HTR-8/SVneo (cell line): Measurements from ENCODE around the gene XIRP2.

Source experiments
- DNase-seq: peaks from one replicate; pipeline ENCODE4 v3.0.0; 2011; ENCODE audit warnings: low spot score, mixed read lengths; ENCODE audit not compliant: insufficient read length
- FAIRE-seq: peaks from 2 replicates; lab custom pipeline; 2011; peaks lifted over from hg19 to GRCh38; lab: Jason Lieb, UNC

XIRP2 gene

DNA sequence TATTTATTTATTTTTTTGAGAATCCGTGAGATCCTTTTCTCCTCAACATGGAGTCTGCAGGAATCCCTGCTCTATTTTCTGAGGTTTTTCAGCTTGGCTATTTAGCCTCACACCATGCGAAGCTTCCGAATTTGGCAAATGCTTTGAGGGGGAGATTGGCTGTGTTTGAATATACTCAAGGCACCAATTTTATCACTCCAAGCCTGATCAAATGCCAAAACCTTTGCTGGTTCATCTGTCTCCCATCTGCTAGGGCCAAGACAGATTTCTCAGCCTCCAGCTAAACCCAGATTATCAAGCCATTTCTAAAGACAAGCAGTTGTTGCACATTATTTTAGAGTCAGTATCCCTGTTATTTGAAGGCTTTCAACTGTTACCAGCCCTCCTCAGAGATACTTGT is 295.7 kb downstream of the XIRP2 start:
- FAIRE-seq (no peak), DNase-seq (no peak)

DNA sequence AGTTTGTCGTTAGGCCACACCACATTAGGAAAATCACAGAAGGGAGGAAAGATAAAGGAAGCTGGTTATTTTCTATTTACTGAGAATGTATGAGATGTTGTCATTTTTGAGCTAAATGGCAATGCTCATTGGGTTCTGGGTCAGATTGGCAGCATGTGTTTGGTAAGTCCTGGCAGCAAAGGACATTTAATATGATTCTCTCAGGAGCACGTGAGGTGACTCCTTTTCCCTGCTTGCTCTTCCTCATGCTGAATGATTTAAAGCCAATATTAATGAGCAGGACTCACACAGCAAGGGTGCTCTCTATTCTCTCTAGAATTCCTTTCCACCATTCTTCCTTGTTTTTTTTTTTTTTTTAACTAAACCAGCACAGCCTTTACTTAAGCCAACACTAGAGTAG is 298.2 kb downstream of the XIRP2 start:
- DNase-seq (no peak), FAIRE-seq (no peak)

DNA sequence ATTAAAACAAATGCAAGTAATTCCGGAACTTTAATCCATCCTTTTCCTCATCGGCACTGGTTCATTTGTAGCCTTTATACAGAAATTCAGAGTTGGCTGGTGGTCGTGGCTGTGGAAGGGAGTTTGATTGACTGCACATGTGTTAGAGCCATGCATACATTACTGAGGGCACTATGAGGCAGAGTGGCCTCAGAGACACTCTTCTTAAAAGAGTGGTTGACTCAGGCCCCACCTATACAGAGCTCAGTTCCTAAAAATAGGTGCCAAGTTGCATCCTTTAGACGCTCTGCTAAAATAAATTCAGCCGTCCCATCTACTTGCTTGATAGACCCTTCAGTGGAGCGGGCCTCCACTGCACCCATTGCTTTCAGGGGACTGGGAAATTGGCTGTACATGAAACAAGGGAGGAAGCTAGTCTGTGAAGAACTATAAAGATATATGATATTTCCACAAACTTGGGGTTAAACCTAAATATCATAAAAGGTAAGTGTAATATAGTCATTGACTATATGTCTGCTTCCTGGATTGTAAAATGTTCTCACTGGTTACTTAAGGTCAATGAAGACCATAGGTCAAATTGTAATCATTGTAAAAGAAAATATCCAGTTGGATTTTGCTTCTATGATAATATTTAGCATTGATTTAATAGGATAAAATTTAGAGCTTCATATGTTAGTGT is 298.9 kb downstream of the XIRP2 start:
- DNase-seq (no peak), FAIRE-seq (no peak)

DNA sequence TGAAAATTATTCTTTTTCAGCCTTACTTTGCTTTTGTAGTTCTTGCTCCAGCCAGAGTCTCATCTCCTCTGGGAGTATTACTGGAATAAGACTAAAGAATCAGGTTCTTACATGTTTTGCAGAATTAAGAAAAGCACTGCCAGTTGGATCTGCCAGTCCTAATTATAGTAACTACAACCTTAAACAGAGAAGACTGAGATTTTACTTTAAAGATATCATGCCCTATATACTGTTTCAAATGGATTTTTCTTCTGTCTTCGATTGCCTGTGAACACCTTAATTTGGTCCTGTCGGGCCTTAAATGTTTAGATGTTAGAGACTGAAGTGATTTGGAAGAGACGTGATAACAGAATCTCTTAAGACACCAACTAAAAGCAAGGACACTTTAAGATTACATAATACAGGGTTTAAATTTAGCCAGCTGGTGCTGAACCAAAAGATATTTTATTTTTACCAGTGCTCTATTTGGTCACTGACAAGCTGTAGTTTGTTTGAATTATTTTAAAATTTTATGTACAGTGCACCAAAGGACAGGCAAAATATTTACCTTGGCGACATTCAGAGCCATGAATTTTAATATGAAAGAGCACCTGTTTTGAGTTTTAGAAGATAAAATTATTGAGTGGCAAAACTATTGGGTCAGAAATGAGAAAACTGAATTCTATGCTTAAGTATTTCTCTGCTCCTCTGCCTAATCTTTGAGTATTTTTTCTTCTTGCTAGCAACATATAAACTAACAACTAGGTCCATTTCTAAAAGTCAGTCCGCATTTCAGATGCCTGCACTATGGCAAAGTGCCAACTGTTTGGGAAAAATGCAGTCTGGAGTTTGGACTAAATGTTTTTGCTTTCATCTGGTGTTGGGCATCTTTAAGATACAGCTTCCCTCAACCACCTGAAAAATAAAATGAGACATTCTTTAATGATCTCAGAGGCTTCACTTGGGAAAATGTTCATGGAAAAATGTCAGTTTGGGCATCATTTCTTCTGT is 300.0 kb downstream of the XIRP2 start:
- FAIRE-seq (no peak), DNase-seq (no peak)

DNA sequence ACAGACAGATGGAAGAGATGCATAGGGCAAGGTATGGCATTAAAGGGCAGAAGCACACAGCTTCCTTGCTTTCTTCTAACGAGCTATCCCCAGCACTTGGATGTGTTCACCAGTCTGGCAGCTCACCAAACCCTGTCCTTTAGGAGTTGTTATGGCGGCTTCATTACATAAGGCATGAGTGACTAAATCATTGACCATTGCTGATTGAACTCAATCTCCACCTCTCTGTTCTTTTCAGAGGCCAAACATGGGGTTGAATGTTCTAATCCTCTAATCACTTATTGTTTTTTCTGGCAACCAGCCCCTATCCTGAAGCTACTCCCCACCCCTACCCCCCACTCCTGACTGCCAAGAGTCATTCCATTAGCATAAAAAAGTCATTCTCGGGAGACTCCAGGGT is 301.8 kb downstream of the XIRP2 start:
- DNase-seq (no peak), FAIRE-seq (no peak)

DNA sequence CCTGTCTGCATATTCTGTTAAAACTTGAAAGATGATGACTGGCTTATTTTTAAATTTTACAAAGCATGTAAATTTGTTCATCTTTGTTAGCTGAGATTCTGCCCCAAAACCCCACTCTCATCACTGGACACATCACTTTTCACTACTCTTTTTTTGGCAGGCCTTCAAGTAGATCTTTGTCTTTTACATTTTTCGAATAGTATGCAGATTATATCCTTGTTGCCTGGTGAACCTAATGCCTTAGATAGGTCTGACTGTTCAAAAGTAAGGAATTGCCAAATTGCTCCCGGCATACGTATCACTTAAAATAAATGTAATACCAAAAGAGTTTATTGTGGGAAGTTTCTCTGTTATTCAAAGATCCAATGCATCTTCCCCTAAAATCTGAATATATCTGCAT is 303.3 kb downstream of the XIRP2 start:
- DNase-seq (no peak), FAIRE-seq (no peak)

DNA sequence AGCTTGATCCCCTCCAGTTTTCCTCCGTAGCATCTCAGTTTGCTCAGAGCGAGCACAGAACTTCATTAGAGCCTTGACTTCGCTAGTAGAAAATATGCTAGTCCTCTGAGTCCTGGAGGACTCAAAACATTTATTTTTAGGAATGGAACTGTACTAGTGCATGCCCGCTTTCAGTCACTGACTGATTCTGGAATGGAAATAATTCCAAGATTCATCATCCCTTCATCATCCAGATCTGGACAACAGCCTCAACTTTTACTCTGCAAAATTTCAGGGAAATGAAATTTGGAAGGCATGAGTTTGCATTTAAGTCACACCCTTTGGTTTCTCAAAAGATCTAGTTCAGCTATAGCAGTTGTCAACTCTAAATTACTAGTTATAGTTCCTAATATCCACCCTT is 304.6 kb downstream of the XIRP2 start:
- DNase-seq, result no peak
- FAIRE-seq, result no peak

DNA sequence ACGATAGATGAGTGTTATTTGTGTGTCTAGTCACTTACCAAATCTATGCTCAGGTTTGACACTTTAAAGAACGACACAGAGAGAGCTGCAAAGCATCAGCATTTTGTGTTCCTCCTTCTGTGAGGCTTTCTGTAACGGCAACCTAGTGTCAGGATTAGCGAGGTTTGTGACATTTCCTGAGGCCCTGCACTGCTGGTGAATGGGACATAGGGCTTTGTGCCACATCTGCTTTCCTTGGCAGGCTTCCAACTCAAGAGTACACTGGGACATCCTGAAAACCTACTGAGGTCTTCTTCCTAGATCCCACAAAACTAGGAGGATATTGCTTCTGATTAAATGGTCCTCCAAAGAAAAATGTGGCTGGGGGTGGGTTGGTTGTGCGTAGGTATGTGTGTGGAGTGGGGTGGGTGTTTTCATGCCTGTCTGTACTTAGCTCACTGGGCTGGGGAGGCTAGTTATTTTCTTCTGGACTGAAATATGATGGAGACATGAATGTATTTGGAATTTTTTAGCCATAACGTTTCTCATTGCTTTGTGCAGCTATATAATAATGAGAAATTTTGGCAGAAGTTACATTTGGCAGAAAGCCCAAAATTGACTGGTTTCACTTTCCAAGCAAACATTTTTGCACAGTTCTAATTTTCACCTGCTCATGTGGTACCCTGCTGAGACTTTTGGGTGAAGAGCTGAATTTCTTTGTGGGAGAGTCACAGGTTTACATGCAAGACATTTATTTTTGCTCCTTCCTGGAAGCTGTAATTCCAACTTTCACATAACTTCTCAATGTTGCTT is 308.4 kb downstream of the XIRP2 start:
- FAIRE-seq, result no peak
- DNase-seq, result no peak

DNA sequence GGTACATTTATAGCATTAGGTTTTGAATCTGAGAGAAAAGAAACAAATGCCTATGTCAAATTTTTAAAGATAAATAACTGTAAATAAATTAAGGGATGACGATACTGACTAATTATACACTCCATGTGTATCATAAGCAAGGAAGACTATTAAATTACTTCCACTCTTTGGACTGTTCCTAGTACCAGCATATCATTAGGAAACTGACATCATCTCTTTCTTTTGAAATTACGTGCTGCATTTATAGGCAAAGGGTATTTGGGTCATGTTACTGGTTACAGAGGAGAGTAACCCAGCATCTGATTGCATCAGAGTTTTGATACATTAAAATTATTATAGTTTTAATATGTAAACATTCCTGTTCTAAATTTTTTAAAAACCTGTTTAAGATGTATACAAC is 309.7 kb downstream of the XIRP2 start:
- no peak for FAIRE-seq

DNA sequence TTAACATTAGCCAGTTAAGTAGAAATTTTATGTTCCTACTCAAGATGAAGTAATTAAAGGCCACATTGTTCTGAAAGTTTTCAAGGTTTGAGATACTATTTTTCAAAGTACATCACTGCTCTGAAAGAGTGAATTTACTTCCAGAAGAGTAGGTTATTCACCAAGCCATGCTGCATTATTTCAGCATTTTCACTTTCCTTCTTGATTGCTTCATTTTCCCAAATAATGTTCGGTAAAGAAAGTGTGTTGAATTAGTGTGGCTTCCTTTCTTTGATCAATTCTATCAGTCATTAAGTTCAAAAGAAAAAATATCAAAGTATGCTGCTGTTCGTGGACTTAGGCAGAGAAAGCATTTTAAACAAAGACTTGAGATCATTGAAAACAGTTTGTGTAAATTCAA is 310.3 kb downstream of the XIRP2 start:
- no peak for DNase-seq

More for the DNA sequence above, 309.7 kb downstream of the XIRP2 start:
- DNase-seq, result no peak

DNA sequence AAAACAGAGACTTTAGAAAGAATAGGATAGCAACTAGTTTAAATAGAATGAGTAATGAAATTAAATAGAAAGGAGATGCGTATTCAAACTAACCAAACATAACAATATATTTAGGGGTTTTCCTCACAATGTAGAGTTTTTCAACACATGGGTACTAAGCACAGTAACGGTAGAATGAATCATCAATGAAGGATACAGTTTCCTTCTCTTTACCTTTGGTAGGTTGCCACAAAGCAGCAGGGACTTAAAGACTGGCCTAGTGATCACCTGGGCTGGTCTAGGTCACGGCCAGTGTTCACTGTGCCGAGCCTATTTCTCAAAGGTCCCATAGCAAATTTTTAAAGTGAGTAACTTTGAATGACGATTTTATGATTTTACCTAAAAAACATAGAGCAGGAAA is 311.7 kb downstream of the XIRP2 start:
- FAIRE-seq, result no peak
- no peak for DNase-seq

More for the DNA sequence above, 310.3 kb downstream of the XIRP2 start:
- no peak for FAIRE-seq

DNA sequence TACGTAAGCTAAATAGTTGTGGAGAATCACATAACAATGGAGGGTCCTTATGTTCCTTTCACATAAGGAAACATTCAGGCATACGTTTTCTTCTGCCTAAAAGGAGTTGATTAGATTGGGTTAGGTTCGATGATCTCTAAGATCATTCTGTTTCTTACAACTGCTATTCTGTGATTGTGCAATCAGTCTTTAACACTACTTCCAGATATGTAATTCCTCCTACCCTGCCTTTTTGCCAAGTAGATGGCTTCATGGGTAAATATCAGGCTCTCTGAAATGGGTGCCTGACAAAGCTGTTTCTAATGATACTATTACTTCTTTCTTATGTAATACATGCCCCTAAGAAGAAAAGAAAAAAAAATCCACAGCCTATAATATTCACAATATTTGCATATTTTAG is 321.5 kb downstream of the XIRP2 start:
- DNase-seq (no peak), FAIRE-seq (no peak)

DNA sequence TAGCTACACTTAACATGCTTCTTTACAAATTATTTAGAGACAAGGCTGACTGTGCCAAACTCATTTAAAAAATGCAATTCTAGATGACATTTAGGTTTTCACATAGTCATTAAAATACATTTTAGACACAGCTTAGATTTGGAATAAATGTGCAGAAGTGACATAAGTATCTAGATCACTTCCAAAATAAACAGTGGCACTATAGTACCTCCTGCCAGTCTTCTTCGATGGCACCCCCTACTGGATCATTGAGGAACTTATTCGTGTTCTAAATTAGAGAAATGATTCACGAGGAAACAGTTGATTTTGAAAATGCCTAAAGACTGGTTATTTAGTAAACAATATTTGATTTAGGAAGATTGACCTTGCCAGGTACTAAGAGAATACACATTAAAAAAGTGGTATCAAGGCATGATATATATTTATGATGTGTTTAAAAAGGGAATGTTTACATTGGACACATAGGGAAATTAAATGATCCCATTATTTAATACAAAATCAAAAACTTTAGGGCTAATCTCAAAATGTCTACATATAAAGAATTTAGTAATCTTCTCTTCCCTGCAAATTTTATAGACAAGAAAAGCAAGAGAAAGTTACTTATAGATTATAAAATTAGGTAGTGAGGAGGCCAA is 323.9 kb downstream of the XIRP2 start:
- peak; percentile 30 for DNase-seq
- FAIRE-seq, result no peak

DNA sequence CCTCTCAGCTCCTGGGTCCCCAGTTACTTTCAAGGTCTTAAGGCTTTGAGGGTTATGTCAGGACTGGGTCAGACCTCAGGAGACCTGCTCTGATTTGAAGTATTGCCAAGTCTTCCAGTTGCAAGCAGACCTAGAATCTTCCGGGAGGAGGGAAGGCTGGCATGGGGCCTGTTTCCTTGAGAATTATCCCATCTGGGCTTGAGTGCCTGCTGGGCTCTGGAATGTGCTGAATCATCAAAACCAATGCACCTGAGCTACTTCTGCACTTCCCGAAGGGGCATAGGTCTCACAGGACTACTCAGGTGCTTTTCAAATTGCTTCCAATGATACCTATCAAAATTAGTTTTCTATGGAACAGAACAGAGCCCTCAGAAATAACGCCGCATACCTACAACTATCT is 327.3 kb downstream of the XIRP2 start:
- no peak for FAIRE-seq
- DNase-seq, result no peak

DNA sequence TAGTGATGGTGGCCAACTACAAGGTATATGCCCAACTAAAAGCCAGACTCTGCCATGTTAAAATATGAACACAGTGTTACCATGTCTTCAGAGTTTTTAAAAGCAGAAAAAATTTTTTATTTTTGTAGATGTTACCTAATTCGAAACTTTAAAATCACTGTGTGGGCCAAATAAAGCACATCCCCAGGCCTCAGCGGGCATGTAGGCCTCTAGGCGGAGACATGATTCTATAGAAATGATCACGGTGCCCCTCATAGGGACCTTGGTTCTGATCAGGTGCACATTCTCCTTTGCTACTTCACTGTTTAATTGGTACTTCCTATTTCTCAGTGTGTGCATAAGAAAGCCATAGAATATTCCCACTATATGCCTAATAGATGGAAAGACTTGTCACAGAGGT is 349.2 kb downstream of the XIRP2 start:
- DNase-seq (no peak), FAIRE-seq (no peak)

DNA sequence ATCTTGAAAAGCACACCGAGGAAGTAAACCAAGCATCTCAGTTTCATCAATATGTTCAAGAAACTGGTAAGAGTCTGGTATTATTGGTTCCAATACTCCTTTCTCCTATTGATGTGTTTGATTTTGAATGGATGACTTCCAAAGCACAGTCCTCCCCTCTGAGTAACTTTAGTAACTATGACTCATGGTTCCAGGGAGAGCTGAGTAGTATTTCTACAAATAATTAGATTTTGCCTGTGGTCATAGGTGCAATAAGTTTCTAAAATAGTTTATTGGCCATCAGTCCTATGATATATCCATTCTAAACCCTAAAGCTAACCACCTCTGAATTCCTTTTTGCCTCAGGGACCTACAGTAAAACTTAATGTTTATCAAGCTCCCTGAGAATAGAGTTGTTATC is 352.4 kb downstream of the XIRP2 start:
- FAIRE-seq, result no peak
- no peak for DNase-seq

DNA sequence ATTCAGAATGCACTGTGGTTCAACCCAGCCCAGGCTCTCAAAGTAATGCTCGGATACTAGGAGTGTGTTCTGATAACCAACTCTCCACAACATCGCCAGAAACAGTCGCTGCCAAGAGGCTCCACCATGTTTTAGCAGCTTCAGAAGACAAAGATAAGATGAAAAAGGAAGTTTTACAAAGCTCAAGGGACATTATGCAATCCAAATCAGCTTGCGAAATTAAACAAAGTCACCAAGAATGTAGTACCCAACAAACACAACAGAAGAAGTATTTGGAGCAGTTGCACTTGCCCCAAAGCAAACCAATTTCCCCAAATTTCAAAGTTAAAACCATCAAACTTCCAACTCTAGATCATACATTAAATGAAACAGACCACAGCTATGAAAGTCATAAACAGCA is 360.9 kb downstream of the XIRP2 start:
- no peak for FAIRE-seq
- no peak for DNase-seq

DNA sequence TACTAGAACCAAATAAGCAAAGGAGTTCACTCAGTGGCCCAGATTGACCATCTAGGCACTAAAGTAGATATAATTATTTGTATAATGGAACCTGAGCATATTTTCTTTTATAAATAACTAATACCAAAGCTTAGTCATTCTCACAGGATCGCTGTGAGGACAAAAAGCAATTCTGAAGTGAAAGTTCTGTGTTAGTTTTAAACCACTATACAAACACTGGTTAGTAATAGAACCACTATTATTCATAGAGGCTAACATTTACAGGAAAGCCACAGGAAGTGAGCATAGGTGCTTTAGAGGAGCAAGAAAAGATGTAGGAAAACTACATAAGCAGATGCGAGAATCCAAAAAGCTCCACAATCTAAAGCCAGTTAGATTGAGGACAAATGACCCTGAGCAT is 364.7 kb downstream of the XIRP2 start:
- DNase-seq, result no peak
- no peak for FAIRE-seq

DNA sequence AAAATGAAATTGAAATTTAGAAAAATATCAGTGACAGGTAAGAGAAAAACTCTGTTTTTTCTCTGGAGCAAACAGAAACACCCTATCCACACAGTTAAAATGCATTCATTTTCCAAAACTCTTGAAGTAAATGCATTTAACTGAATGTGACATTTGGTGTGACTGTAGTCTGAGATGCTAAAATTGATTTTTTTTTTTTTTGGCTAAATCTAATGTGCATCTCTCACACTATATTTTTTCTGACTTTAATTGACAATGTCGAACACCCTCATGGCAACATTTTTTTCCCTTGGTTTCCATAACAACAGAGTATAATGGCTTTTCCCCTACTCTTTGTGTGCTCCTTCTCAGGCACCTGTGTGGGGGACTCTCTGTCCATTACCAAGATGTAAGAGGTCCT is 366.4 kb downstream of the XIRP2 start:
- DNase-seq (no peak), FAIRE-seq (no peak)

DNA sequence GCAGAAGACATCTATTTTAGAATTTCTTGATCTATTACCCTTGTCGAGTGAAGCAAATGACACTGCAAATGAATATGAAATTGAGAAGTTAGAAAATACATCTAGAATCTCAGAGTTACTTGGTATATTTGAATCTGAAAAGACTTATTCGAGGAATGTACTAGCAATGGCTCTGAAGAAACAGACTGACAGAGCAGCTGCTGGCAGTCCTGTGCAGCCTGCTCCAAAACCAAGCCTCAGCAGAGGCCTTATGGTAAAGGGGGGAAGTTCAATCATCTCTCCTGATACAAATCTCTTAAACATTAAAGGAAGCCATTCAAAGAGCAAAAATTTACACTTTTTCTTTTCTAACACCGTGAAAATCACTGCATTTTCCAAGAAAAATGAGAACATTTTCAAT is 370.4 kb downstream of the XIRP2 start:
- no peak for FAIRE-seq
- DNase-seq, result no peak
